ENCODE results near the gene BMAL1. TPM values are rescaled to one million over a fixed set of nuclear protein-coding genes. Genes with fewer than 3 reads are reported as not detected.
"Not testable (repeated sequence)": the region's sequence is repeated elsewhere in the genome, so short reads cannot be mapped to it uniquely, and the experiment has no call there.

Gene BMAL1
- total RNA-seq, 4 donors from 2014 or later, result 15.8 to 125 (median 24.4) TPM

GRCh38 chr11:13256216-13256615 lies 21.4 kb upstream of the BMAL1 start:
- TF ChIP-seq CTCF (IDR thresholded peaks at IDR 0.05) (no peak), POLR2A (IDR thresholded peaks at IDR 0.05) (no peak)
- Histone ChIP-seq H3K27ac (no peak overlapping the region), H3K4me3 (no peak overlapping the region), H3K36me3 (no peaks in the 10 kb centered on the region), H3K27me3 (no peaks in the 10 kb centered on the region), H3K4me1 (peaks cover 0 to 7% of the 10 kb centered on the region in 2 donors), H3K9me3 (no peaks in the 10 kb centered on the region)
- no peak for DNase-seq
- intact Hi-C loops (cut with DNase I; ENCODE audit: low total_unique reads), result no loop called here

- H3K27me3 ChIP-seq; H3K9me3 ChIP-seq; DNase-seq; intact Hi-C loops (cut with DNase I; ENCODE audit: low total_unique reads); H3K27ac ChIP-seq; H3K36me3 ChIP-seq; H3K4me1 ChIP-seq; H3K4me3 ChIP-seq: not testable (repeated sequence)
Observed at GRCh38 chr11:13258061-13258460, 19.5 kb upstream of the BMAL1 start.

DNA sequence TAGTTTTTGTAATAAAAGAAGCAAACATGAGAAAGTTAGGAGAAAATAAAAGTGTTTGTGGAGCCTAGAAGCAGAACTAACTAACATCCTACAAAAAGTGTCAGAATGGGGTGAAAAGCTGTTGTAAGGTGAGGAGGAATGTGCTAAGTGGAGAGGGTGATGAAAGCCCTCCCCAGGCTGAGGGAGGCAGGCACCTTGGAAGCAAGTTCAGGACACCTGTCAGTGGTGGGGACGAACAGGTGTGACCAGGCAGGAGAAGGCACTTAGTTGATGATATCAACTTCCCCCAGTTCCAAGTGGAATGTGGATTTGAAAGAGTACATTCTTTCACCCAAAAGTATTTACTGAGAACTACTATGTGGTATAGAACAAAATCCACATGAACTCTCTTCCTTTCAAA lies 18.7 kb upstream of the BMAL1 start:
- Histone ChIP-seq H3K9me3 (no peaks in the 10 kb centered on the region), H3K4me1 (peaks cover 0 to 8% of the 10 kb centered on the region in 2 donors), H3K4me3 (no peak overlapping the region), H3K27ac (no peak overlapping the region), H3K27me3 (no peaks in the 10 kb centered on the region), H3K36me3 (no peaks in the 10 kb centered on the region)
- intact Hi-C loops (cut with DNase I; ENCODE audit: low total_unique reads), result no loop called here
- DNase-seq, result no peak
- no peak for TF ChIP-seq POLR2A (IDR thresholded peaks at IDR 0.05)
- no peak for TF ChIP-seq CTCF (IDR thresholded peaks at IDR 0.05)

DNA sequence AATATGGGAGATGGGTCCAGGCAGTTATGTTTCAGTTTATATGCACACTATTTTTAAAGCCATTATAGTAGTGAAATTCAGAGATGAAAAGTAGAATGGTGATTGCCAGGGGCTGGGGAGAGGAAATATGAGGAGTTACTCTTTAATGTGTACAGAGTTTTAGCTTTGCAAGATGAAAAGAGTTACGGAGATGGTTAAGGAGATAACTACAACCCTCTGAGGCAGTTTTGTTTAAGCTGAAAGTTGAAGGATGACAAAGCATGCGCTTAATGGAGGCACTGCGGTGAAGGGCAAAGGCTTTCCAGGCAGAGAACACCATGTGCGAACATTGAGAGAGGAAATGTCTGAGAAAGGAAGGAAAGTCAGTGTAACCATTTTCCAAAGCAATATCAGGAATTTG lies 18.2 kb upstream of the BMAL1 start:
- TF ChIP-seq CTCF (IDR thresholded peaks at IDR 0.05), result no peak
- no peak for TF ChIP-seq POLR2A (IDR thresholded peaks at IDR 0.05)
- intact Hi-C loops (cut with DNase I; ENCODE audit: low total_unique reads), result no loop called here
- H3K27me3 ChIP-seq, result no peaks in the 10 kb centered on the region
- H3K27ac ChIP-seq, result no peak overlapping the region
- no peak overlapping the region for H3K4me3 ChIP-seq
- peaks cover 0 to 8% of the 10 kb centered on the region in 2 donors for H3K4me1 ChIP-seq
- DNase-seq, result no peak
- H3K9me3 ChIP-seq, result no peaks in the 10 kb centered on the region
- no peaks in the 10 kb centered on the region for H3K36me3 ChIP-seq

- intact Hi-C loops (cut with DNase I; ENCODE audit: low total_unique reads), result no loop called here
- no peak for DNase-seq
Observed at GRCh38 chr11:13260201-13260962, 17.2 kb upstream of the BMAL1 start.

More at GRCh38 chr11:13260201-13260962, 17.2 kb upstream of the BMAL1 start:
- peaks cover 0 to 8% of the 10 kb centered on the region in 2 donors for H3K4me1 ChIP-seq
- H3K27me3 ChIP-seq, result no peaks in the 10 kb centered on the region
- peak overlapping the region; percentile 79 to 82 for H3K27ac ChIP-seq
- TF ChIP-seq POLR2A (IDR thresholded peaks at IDR 0.05) (no peak), CTCF (IDR thresholded peaks at IDR 0.05) (no peak)
- no peak overlapping the region for H3K4me3 ChIP-seq
- H3K9me3 ChIP-seq, result no peaks in the 10 kb centered on the region
- no peaks in the 10 kb centered on the region for H3K36me3 ChIP-seq

All from uterus (tissue), 4 donors.